NCI-H2029 (cell line): ENCODE results near the gene ABCD4.
"Not testable (repeated sequence)": the region's sequence is repeated elsewhere in the genome, so short reads cannot be mapped to it uniquely, and the experiment has no call there.

Experiments used
- DNase-seq: peaks from one replicate; lab custom pipeline; 2025; lab: John Stamatoyannopoulos, UW

ABCD4 gene

DNA sequence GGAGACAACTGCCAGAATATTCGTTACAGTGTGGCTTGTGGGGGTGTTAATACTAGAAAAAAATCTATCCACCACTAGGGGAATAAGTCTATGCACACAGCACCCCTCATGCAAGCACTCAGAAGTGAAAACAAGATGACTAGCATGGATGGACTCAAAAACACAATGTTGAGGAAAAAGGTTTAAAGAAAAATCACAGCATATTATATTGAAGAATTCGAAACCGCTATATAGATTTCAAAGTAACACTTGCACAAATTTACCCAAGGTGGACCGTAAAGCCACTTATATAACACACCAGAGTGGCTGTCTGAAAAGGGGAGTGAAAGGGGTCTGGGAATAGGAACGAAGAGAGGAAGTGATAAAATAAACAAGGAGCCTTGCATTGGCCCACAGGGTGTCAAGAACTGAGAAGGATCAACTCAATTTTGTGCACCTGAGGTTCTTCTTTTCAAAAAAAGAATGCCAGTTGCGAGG lies 544 bp downstream of the ABCD4 start:
- no peak for DNase-seq

DNA sequence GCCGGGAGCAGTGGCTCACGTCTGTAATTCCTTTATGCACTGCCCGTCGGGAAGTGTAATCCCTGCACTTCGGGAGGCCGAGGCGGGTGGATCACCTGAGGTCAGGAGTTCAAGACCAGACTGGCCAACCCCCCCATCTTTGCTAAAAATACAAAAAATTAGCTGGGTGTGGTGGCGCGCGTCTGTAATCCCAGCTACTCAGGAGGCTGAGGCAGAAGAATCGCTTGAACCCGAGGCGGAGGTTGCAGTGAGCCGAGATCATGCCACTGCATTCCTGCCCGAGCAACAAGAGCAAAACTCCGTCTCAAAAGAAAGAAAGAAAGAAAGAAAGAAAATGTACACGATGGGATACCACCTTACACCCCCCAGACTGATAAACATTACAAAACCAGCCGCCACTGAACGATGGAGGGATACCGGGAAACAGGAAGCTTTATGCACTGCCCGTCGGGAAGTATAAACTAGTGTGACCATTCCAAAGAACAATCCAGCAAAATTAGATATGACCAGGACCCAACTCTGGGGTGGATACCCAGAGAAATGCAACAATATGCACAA lies 1.1 kb downstream of the ABCD4 start:
- DNase-seq, result no peak

DNA sequence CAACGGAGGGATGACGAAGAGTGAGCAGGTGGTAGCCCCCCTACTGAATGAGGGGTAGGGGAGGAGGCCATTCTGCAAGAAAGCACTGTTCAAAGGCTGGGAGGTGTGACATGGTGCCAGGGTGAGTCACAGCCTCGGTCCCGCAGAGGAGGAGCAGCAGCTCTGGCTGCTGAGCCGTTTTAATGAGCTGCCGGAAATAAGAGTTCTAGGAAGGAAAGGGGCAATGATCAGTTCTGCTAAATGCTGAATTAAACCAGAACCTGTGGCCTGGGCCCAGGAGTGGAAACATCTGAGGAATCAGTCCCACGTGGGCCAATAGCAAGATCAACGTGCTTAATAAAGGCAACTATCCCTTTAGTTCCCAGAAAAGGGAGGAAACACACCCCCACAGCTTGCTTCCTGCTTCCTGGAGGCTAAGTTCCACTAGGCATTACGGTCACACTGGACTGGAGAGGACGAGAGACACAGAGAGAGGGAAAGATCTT lies 3.6 kb downstream of the ABCD4 start:
- no peak for DNase-seq

DNA sequence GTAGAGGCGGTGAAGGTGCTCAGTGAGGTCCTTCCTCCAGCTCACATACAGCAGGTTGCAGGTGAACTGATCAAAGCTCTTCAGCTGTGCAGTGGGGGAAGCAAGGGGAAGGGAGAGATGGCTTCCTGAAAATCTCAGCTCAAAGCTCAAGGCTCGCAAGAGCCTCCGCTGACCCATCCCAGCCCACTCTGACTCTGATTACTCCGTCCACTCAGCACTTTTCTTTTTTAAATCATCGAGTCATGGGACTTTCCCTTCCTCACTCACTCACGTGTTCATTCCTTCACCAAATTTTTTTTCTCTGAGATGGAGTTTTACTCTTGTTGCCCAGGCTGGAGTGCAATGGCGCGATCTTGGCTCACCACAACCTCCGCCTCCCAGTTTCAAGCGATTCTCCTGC lies 4.7 kb downstream of the ABCD4 start:
- no peak for DNase-seq

DNA sequence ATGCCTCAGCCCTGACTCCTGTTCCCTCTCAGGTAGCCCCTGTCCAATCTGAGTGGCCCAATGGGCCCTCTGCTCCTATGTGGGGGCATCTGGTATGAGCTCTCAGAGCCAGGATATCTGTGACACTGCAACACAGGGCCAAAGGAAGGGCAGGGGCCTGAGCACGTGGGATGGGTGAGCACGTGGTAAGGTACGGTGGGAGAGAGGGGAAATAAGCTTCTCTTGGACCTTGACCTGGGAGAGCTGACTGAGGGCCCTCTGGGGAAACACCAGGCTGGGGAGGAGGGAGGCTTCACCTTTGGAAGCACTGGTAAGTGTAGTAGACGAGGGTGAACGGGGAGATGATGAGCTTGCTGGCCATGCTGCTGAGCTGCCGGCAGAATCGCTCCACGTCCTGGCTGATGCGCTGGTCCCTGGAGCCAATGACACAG lies 6.7 kb downstream of the ABCD4 start:
- no peak for DNase-seq

DNA sequence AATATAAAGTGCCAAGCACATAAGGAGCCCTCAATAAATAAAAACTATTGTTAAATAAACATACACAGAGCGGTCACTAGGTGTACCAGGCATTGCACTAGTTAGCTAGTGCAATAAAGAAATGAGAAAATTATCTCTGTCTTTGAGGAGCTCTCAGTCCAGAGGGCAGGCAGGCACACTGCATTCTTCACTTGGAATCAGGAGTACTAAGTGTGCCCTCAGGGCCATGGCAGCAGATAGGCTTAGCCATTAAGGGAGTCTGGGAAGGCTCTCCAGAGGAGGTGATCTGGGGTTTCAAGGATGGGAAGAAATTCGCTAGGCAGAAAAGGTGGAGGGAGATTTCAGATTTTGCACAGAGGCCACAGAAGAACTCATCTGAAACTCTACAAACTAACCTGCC lies 9.1 kb downstream of the ABCD4 start:
- no peak for DNase-seq

DNA sequence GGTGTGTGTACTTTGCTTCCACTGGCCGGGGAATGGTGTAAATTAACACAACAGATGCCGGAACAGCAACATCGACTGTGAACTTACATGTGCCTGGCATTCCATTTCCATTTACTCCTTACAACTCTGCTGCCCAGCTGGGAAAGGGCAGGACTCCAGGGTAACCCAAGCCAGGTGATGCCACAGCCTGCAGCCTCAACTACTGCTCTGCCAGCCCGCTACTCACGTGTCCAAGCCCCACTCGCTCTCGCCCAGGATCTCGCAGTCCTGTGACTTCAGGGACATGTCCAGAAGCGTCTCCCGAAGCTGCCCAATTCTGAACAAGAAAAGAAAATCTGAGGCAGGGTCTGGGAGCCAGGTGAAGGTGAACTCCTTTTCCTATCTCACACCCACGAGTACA lies 10.7 kb downstream of the ABCD4 start:
- no peak for DNase-seq

DNA sequence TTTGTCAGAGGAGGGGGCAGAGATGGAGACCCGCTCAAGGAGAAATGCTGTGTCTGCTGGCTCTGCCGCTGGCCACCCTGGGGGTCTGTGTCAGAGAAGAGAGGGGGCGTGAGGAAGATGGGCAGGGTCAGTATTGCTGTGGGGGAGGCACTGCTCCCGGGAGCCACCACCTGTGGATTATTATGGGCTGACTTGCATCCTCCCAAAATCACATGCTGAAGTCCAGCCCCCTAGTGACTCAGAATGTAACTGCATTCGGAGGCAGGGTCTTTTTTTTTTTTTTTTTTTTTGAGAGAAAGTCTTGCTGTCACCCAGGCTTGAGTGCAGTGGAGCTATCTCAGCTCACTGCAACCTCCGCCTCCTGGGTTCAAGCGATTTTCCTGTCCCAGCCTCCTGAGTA lies 12.3 kb downstream of the ABCD4 start:
- DNase-seq, result no peak

DNA sequence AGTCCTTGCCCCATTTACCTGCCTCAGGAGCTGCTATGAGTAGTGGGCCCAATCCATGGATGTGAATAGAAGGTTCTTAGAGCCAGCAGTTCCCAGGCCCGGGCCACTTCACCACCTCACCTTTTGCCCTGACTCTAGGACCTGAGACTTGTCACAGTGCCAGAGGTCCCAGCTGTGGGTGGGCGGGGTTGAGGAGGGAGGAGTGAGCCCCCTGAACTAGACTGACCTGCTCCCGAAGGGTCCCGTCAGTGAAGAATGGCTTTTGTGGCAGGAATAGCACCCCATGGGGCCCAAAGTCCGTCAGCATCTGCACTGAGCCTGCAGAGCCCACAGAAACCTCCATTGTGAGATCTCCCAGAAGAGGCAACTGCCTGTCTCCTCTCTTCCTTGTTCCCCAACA lies 12.9 kb downstream of the ABCD4 start:
- DNase-seq, result no peak

DNA sequence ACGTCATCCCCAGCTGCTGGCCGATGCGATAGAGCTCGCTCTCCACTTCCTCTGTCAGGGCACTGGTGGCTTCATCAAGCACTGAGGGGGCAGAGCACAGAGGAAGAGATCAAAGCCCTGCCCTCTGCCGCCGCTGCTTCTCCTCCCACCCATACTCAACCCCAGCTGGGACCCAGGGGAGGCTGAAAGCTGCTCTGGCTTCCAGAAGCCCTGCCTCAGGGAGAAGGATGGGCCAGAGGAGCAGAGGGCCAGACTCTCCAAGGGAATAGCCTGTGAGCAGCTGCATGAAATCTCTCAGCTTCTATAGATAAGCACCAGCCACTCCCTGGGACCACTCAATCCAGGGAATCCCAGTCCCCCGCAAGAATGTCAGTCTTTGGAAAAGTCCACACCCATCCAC lies 16.0 kb downstream of the ABCD4 start:
- DNase-seq, result no peak

DNA sequence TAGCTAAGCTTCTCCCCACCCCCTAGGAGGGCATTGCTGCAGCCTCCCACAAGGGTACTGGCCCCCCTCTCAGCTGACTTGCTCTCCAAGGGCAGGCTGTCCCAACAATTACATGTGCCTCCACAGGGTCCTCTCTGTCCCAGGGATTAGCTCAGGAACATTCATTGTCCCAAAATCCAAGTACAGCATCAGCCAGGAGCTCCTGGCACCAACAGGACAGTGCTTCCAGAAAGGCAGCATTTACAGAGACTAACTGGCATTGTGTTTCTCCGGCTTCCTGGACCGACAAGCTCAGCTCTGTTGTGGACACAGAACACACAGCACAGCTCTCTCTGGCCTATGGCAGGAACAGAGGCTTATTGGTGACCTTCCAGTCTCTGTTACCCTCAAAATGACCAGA lies 21.7 kb downstream of the ABCD4 start:
- no peak for DNase-seq

DNA sequence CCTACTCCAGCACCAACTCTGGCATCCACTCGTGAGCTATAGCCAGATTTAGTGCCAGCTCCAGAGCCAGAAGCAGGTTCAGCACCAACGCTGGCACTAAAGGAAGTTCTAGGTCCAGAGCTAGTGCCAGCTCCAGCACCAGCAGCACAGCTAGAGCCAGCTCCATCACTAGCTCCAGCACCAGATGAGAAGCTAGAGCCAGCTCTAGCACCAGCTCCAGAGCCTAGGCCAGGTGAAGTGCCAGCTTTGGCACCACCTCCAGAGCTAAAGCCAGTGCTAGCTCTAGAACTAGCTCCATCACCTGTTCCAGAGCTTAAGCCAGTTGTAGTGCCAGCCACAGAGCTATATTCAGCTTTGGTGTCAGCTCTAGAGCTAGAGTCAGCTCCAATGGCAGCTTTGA lies 24.7 kb downstream of the ABCD4 start:
- no peak for DNase-seq

DNA sequence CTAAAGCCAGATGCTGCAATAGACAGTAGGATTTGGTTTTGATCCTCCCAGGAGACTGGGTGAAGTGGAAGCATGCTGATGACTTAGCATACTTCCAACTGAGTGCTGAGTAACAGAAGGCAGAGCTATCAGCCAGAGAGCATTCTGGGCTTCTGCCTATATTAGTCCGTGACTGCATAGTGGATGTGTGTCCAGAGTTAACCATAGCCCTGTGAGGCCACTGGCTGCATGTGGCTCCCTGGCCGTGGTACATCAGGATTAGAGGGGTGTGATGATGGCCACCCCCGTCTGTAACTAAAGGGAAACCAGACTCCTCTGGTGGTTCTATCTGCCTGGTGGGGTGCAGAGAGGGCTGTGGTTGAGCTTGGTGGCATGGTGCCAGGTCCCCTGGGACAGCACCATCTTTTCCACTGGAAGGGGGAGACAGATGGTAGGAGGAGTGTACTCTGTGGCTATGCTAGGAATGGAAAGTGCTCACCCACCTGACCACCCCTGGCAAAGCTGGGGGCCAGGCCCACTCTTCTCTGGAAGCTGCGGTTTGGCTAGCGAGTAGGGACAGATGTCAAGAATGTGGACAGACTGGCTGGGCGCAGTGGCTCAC lies 27.4 kb downstream of the ABCD4 start:
- DNase-seq, result no peak

DNA sequence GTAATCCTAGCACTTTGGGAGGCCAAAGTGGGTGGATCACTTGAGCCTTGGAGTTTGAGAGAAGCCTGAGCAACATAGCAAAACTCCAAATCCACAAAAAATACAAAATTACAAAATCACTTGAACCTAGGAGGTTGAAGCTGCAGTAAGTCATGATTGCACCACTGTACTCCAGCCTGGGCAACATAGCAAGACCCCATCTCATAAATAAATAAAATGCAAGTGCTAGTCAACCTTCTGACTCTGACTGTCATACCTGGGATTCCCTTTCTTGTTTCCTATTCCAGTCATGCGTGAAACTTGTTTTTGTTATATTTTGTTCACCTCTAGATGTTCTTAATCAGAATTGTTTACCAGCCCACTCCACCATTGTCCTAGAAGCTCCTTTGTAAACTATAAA lies 31.4 kb downstream of the ABCD4 start:
- DNase-seq, result no peak

DNA sequence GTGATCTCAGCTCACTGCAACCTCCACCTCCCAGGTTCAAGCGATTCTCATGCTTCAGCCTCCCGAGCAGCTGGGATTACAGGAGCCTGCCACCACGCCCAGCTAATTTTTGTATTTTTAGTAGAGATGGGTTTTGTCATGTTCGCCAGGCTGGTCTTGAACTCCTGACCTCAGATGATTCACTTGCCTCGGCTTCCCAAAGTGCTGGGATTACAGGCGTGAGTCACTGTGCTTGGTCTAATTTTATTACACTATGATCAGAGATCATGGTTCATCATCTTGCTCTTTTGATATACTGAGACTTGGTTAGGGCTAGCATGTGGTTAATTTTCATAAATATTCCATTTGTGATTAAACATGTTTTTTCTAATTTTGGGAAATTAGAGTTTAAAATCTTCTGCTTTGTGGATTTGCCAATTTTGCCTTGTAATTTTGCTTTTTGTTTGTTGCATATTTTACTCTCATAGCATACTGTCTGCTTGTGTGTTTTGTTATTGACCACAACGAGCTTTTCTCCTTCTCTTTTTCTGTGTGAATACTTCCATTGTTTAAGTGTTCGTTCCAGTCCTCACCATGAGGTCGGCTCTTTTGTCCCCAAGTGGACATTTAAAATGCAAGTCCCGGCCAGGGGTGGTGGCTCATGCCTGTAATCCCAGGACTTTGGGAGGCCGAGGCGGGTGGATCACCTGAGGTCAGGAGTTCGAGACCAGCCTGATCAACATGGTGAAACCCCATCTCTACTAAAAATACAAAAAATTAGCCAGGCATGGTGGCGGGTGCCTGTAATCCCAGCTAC lies 32.2 kb downstream of the ABCD4 start:
- not testable (repeated sequence) for DNase-seq

DNA sequence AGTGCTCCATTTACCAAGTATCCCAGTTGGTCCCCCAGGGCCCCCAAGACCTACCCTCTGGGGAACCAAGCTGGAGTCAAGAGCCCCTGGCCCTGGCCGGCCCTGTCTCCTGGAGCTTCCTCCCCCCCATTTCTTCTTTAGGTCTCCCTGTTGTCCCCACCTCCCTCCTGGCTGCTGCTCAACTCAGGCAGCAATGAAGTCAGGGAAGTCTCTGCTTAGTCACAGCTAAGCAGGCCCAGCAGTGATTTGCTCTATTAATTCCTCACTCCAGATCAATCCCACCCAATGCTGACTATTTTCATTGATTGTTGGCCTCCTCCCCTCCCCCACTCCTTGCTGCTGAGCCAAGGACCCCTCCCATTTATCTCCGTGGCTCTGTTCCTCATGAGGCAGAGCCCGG lies 35.1 kb downstream of the ABCD4 start:
- no peak for DNase-seq

DNA sequence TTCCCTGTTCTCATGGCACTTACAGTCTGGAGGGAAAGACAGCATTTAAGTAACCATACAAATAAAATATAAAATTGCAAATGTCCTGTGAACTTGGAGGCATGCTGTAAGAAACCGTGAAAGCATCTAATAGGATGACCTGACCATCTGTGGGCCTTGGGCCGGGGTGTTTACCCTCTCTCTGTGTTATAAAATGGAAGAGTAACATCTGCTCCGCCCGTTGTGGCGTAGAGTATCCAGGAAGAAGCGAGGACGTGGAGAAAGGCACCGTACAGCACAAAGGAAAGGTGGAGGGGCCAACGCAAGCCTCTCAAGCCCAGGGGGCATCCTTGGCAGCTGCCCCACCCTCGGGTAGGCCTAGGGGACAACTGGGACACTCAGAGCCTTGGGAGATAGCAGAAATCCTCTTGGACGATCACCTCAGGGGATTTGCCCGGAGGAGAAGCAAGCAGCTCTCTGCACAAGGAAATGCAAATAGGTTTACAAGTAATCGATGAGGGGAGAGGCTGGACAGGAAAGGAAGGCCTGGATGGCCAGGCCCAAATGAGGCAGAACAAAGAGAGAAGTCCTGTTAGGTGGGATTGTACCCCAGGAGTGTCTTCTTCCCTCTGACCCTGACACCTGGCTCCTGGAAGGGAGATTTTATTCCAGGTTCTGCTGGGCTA lies 37.3 kb downstream of the ABCD4 start:
- DNase-seq, result no peak

DNA sequence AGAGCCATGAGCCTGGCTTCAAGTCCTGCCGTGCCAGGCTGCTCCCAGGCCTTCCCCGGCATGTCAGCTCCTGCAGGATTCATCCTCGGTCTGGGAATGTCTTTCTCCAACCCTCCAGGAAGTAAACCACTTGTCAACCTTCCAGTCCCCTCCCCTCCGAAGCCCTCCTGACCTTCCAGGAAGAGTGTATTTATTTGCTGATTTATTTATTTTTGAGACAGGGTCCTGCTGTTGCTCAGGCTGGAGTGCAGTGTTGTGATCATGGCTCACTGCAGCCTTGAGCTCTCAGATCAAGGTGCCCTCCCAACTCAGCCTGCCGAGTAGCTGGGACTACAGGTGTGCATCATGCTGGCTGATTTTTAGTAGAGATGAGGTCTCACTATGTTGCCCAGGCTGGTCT lies 38.8 kb downstream of the ABCD4 start:
- no peak for DNase-seq

DNA sequence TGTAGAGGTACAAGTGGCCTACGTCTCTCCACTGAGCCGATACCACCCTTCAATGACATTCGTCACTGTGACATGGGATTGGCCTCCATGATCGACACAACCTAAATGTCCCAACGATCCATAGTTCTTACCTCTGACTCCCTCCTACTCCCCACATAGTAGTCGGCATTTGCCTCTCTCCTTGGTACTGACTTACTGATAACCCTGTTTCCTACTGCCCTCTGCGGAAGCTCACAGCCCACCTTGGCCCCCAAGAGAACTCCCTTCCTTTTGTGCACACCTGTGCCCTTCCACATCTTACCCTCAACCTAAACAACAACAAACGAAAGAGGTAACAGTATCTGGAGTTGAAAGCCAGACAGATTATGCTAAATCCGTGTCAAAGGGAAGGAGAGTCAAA lies 39.6 kb downstream of the ABCD4 start:
- no peak for DNase-seq

DNA sequence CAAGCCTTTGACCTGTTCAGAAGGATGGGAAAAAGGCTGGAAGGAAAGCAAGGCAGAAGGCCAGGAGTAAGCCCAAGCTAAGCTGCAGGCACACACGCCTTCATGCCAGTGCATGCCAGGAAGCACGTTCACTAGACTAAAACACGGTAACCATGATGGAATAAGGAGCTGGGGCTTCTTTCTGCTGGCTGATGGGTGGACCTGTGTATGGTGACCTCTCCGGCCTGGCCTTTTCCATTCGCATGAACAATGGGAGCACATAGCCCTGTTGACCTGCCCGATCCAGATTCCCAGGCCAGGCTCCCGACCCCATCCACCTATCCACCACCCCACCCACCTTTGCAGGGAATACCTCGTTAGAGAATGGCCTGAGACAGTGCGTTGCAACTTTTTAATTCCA lies 40.7 kb downstream of the ABCD4 start:
- DNase-seq, result no peak

DNA sequence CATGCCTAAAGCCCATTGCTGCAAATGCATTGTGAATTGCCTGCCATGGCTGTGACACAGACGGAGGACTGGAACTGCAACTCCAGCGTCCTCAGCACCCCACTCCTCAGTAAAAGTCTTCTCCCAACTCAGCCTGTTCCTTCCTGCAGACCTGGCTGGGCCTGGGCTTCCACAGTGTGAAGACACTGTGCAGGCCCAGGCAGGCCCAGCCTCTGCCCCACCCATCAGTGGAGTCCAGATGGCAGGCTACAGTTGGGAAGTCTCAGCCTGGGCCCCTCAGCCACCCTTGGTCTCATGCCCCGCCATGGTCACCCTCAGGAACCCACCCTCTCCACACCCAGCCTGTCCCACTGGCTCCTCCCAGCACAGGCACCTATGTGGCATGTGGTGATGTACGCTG lies 41.4 kb downstream of the ABCD4 start:
- no peak for DNase-seq

DNA sequence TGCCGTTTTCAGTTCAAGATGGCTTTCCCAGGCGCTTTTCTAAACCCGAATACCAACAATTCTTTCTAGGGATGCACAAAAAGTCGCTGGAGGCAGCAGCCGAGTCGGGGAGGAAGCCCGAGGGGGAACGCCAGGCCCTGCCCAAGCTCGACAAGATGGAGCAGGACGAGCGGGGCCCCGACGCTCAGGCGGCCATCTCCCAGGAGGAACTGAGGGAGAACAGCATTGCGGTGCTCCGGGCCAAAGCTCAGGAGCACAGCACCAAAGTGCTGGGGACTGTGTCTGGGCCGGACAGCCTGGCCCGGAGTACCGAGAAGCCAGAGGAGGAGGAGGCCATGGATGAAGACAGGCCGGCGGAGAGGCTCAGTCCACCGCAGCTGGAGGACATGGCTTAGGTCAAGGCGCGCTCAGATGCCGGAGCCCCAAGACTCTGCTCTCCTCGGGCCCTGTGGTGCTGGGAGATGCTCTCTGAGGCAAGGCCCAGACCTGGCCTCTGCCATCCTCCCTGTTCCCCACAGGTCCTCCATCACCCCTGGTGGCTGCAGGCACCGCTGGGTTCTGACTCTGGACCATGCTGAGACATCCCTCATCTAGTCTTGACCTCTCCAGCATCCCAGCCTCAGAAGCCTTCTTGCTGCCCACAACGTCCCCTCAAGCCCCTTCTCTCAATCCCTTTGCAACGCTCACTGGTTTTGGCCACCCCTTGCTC lies 42.1 kb downstream of the ABCD4 start:
- no peak for DNase-seq
